Activated CD8-positive, alpha-beta memory T cell treated with anti-CD3 and anti-CD28 coated beads, Interleukin-2, amount 50 U/mL, for 1 hour (primary cell): ENCODE results near the gene MARK3.
"Not testable (repeated sequence)": the region's sequence is repeated elsewhere in the genome, so short reads cannot be mapped to it uniquely, and the experiment has no call there.

Experiments
- DNase-seq: peaks from one replicate; pipeline ENCODE4 v3.0.0-alpha.2; 2020; ENCODE audit errors: extremely low read depth

The MARK3 gene

DNA sequence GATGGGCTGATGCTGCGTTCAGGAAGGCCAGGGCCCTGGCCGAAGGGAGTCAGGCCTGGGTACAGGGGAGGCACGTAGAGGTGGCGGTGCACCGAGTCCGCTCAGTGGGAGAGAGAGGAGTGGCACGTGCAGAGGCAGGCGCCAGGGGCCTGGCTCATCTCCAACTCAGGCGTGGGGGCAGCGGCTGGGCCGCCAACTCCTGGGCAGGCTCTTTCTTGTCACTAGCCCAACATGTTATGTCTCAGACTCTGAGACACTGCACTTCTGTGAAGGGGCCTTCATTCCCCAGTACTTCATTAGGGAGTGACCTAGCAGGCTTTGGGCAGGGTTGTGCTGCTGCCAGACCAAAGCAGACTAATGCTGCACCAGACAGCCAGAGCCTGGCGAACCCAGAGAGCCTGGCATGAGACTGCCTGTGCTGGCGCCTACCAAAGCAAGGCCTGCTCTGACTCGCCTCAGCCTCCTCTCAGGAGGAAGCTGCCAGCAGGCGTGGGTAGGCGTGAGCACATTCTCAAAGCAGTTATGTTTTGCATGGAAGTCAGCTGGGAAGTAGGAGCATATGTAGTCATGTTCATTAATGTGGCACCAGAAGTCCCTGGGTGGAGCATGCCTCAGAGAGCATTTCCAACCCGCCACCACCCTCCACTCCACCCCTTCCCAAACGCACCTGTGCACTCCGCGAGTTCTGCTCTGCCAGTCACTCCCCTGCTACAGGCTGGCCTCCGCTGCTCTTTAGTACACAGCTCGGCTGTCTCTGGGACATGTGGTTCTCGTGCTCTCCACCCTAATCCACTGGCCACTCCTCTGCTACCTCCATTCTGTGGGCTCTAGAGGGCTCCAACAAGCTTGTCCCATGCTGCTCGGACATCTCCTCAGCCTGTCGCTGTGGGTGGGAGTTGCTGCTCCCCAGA is 127.7 kb downstream of the MARK3 start:
- no peak for DNase-seq

DNA sequence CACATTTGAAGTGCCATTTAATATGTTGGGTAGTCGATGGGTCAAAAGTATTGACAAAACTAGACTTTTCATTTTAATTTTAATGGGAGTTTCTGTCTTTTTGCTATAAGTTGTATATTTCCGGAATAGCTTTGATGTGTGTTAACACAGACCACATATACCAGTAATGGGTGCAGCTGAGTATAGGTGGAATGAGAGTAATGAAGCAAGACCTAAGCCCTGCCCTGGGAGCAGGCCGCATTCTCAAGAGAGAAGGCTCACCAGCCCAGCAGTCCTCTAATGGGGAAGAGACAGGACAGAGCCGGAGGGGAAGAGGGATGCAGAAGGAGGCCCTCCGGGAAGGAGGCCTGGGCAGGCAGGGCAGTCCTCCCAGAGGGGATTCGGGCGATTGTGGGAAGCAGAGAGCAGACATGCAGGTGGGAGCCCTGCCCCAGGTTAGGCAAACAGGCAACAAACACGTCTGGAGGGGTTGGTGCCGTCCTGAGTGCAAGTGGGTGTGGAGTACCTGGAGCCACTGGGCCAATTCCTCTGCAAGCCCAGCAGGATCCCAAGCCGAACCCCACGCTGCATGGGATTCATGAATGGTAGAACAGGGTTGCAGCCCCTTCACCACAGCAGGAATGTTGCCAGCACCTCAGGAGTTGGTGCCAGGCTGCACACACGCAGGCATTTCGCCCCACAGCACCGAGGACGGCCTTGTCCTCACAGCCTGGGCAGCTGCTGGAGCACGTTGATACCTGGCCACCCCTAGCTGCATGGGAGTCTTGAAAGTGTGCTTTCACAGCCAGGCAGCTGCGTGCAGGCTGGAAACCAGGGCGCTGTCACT is 129.6 kb downstream of the MARK3 start:
- no peak for DNase-seq

DNA sequence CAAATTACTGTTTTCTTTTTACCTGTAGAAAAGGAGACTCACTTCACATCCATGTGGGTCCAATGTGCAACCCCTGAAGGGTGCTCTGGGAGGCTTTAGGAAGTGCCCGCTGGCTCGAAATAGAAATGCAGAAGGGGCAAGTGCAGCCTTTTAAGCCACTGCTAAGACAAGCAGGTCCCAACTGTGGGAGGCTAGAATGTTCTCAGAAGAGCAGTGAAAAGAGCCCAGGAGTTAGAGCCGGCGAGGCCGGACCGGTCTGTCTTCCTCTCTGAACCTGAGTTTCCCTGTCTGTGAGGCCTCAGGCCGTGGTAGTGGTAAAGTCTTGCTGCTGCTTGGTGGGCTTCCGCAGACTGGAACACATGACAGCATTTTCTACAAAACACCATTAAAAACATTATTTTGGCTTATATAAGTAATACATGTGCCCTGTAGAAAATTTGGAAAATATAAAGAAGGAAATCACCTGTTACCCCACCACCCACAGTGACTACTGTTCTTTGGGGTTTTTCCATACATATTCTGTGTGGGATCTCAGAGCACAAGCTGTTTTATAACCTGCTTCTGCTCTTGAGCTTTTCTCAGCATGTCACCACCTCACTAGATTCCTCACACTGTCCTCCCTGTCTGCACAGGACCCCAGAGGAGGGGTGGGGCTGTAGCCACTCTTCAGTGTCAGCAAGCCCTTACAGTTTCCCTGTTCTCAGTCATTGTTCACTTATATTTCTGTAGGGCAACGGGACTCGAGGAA is 131.4 kb downstream of the MARK3 start:
- DNase-seq: no peak

DNA sequence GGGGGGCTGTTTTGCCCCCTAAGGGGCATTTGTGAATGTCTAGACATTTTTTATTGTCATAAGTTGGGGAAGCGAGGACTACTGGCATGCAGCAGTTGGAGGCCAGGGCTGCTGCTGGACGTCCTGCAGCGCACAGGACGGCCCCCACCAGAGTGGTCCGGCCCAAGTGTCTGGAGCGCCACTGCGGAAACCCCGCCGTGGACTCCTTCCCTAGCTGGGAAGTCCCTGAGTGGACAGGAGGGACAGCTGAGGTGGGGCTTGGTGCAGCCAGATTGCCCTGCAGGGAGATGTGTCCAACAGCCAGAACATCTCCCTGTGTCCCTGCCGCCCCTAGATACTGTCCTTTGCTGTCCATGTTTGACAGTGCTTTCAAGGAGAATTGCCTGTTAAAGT is 132.0 kb downstream of the MARK3 start:
- no peak for DNase-seq

DNA sequence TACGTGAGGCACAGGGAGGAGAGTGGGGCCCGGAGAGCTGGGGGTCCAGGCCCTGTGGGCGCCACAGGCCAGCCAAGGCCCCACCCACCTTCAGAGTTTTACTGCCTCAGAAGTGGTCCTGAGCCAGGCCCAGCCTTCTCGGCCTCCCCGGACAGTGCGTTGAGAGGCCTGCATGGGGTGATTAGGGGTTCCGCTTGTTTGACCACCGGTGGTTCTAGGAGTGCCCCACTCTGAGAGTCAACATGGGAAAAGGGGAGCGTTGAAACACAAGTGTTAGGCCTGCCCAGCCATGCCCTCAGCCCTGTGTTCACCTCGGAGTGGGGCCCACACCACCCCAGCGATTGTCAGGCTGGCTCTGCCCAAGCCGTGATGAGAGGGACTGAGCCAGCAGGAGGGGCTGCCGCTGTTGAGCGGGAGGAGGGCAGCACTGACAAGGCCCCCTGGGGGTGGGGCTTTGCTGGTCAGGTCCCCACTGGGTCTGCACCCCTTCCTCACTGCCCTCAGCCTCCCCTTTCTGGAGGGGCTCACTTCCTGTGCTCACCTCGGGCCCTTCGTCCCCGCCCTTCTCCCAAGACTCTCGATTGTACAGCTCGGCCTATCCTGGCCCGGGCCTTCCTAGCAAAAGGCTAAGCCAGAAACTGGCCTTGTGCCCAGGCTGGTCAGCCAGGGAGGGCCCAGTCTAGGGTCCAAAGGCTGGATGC is 132.7 kb downstream of the MARK3 start:
- no peak for DNase-seq

DNA sequence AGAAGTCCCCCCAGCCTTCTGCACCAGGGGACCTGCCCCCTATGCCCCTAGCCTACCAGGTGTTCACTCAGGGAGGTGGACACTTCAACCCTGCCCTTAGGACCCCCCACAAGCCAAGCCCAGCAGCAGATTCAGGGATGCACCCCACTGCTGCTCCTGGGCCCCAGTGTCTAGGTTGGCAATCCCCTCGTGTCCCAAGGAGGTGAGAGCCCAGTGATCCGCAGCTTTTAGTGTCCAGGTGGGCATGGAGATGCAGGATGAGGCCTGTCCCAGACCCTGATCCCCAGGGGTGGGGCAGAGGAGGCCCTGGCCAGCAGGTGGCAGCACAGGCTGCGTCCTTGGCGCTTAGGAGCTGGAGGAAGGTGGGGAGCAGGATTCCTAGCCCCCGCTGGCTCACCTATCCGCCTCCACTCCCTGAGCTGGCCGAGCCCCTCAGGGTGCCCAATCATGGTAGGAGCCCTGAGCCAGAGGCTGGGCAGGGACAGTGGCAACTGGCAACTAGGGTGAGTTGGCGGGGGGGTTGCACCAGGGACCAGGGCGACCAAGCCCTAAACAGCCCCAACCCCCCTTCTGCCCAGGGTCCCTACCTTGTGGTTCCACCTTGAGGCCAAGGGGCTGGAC is 133.3 kb downstream of the MARK3 start:
- no peak for DNase-seq

DNA sequence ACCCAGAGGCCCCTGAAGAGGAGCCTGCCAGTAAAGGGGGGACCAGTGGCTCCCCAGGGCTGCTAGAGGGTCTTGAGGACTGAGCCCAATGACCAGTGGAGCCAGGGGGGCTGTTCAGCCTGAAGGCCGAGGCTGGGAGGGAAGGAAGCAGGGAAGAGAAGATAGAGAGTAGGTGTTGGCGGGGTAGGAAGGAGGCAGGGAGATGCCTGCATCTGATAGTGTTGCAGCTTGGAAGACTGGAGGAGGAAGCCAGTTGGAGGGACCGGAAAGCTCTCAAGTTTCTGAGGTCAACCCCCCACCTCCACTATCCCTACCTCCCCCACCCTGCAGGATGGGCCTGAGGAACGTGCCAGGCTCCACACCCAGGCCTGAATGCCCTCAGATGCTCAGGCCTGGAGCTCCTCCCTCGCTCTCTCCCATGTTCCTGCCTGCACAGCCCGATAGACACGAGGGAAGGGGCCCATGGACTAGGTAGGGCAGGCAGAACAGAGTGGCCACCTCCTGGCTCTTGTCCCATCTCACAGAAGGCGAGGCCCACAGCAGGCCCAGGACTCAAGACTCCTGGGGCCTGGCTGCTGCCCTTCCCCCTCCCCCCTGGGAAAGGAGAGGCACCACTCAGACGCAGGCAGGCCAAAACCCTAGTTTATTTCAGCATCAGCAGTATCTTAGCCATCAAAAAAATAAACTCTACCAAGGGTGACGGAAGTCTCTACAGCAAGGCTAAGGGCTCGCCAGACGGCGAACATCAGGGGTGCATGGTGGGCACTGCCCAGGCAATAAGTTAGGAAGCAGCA is 134.0 kb downstream of the MARK3 start:
- no peak for DNase-seq

DNA sequence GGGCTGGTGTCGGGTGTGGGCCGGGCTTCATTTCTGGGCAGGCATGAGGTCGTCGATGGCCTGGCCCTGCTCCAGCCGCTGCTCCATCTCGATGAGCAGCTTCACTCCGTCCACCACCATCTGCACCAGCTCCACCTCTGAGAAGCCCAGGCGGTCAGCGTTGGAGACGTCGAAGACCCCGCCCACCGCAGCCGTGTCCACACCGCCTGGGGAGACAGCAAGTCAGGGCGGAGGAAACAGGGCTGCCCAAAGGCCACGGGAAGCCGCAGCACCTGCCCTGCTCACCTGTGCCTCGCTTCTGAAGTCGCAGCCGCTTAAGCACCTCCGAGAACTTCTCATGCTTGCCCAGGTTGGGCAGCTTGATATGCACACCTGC is 134.6 kb downstream of the MARK3 start:
- no peak for DNase-seq

DNA sequence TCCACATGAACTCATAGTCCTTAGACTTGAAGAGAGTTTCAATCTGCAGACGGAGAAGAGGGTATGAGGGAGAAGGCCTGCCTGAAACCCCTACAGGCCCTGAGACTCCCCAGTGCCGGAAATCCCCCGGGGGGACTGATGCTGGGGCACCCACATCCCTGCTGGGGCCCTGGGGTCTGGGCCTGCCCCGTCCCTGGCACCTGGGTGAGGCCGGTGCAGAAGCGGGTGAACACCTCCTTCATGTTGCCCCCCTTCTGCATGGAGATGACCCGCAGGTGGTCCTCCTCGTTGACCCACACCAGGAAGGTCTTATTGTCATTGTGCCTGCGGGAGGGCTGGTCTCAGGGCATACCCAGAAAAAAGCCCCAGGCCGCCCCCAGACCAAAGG is 135.0 kb downstream of the MARK3 start:
- no peak for DNase-seq

DNA sequence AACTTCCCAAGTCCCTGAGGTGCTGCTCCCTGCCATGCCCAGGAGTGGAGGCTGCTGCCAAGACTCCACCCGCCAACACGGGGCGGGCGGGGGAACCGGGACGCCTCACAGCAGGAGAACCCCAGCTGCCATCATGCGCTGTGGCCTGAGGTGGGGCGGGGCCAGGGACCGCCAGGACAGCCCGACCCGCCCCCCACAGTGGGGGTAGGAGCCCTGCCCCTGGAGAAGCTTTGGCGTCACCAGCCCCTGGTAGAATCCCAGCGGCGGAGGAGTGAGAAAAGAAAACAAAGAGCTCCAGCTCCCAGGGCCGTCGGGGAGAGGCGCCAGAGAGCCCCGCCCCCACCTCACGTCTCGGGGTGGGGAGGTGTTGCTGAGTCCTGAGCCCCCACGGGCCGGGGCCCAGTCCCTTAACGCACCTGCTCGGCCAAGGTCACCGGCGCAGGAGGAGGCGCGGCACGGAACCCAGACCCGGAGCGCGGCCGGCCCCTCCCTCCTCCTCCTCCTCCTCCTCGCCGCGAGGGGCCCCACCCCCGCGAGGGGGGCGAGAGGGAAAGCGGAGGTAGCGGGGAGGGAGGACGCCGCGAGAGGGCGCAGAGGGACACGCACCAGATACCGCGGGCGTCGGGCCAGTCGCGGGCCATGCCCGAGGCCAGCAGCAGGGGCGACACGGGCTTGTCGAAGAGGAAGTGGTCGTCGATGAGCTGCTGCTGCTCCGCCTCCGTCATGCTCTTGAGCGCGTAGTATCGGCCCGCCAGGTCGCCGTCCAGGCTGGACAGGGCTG is 135.6 kb downstream of the MARK3 start:
- DNase-seq: no peak

DNA sequence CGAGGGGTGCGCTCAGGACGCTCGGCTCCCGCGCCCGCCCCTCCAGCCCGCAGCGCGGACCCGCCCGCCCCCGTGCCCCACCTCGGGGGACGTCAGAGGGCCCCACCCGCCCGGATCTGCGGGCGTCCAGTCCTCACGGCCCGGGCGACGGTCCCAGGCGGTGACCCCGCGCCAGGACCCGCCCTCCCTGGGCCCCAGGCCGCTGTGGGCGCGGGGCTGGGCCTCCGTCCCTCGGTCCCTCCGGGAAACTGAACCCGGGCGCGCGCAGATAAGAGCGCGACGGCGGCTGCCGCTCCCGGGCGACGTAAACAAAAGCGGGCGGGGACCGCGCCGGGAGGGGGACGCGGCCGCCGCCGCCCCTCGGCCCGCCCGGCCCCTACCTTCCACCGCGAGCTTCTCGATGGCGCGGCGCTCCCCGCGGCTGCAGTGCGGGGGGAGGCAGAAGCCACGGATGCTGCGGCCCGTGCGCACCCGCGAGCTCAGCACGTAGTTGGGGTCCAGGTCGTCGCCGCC is 136.3 kb downstream of the MARK3 start:
- no peak for DNase-seq

DNA sequence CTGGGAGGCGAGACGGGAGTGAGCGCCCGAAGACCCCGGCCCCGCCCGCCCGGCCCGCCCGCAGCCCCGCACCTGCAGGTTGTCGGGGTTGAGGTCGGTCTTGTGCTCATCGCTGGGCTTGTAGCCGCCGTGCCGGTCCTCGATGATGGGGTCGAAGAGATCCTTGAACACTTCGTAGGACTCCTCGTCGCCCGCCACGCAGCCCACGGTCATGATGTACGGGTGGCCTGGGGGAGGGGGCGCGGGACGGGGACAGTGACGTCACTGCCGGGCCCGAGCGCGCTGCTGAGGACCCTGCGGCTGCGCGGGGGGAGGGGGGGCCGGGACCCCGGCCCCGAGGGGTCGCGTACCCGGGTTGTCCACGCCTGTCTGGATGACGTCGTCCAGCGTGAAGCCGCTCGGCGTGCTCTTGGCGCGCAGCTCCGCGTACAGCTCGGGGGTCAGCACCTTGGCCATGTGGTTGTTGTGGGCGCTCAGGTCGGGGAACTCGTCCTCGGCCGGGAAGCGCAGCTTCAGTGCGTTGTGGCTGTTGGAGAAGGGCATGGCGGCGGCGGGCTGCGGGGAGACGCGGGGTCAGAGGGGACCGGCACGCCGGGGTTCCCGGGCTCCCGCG is 136.8 kb downstream of the MARK3 start:
- no peak for DNase-seq

DNA sequence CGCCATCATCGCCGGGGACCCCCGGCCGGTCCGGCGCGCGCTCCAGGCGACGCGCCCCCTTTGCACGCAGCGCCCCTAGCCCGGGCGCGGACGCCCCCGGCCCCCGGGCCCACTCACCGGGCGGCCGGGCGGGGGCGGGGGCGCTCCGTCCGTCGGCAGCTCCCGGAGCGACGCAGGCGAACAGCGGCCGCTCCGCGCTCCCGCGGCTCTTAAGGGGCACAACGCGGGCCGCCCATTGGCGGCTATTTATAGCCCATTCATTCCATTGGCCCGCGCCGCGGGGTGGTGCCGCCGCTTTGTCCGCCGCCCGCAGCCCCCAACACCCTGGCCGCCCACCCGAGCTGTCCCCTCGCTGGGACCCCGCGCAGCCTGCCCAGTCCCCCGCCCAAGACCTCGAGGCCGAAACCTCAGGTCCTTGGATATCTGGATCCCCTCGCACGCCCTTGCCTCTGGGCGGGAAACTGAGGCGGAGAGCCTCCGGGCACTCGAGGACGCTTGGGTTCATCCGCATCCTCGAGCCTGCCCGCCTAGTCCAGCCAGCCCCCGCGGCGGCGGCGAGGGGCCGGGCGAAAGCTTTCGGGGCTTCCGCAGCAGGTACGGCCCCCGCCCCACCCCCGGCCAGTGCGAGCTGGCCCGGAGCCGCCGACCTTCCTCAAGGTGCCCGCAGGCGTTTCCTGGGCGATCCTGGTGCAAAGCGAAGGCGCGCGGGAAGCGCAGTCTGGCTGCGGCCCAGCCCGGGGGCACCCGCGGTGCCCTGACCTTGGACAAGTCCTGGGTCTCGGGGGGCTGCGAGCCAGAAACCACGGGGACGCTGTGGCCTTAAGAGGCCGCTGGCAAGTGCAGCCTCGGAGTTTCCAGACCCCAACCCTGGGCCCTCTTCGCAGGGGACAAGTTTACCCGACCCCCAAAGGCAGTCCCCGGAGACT is 137.7 kb downstream of the MARK3 start, which contains the start of gene CKB:
TSS of gene CKB (minus strand) at position 182 of the 926 bp plus-strand sequence. CDS start 337 bp downstream, outside the sequence.
- no peak for DNase-seq

DNA sequence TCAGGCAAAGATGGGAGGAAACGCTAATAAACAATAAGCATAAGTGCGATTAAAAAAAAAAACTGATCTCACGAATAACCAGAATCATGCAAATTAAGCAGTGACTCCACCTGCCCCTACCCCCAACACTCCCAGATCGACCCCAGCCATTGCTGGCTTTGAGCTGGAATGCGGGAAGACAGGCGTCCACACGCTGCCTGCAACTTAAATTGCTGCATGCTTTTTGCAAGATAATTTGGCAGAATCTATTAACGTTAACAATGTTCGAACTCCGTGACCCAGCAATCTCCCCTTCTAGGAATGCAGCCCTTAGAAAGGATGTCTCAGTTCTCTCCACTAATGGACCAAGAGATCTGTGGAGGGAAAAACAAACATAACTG is 138.3 kb downstream of the MARK3 start:
- DNase-seq: no peak

DNA sequence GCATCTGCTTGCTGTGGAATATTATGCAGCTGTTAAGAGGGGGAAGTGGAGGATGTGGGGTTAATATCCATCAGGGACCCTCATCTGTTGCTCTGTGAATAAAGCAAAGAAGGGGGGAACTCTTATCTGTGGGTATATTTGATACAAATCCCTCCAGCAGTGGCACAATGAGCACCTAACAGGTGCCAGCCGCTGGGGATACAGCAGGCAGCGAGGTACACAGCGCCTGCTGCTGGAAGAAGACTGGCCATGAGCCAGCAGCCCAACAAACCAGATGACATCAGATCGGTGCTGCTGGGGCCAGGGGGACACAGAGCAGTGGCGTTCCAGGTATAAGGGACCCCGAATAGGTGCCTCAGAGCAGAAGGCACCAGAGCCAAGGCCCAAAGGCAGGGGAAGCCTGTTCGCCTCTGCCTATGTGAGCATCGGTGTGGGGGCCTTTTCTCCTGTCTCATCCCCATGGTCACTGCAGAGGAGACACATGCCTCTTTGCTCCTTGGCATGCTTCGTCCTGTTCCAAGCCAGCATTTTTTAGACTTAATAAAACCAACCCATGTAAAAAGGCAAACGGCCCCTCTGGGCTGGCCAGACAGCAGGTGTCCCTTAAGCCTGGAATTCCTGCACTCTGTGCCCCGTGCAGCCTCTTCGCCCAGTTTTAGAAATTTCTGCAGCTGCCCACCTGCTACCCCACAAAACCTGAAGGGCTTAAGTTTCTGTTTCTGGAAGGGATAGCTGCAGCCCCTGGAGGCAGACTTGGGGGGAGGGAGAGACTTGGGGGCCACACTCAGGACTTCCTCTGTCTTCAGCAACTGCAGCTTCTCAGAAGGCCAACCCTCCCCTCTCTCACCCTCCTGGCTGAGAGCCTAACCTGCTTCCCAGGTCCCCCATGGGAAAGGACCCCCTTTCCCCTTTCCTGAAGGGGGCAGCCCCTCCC is 139.1 kb downstream of the MARK3 start:
- DNase-seq: no peak

DNA sequence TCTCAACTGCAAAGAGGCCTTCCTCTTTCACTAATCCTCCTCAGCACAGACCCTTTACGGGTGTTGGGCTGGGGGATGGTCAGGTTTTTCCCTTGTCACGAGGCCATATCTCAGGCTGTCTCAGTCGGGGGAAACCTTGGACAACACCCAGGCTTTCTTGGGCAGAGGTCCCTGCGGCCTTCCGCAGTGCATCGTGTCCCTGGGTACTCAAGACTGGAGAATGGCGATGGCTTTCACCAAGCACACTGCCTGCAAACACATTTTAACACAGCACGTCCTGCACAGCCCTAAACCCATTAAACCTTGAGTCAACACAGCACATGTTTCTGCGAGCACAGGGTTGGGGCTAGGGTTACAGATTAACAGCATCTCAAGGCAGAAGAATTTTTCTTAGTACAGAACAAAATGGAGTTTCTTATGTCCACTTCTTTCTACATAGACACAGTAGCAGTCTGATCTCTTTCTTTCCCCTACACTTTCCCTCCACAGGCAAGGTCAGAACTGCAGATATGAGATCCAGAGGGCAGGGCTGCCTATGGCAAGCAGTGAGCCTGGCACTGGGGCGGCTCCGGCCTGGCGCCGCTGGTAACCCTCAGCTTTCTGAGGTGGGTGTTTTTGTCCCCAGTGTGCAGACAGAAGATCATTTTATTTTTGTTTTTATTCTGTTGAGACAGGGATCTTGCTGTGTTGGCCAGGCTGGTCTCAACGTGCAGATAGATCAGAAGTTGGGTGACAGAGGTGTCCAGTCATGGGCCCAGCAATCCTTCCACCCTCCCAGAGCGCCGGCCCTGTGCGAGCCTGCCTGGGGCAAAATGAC is 140.4 kb downstream of the MARK3 start:
- not testable (repeated sequence) for DNase-seq
